ENCODE data around the gene PLEKHG3. TPM values are rescaled to one million over a fixed set of nuclear protein-coding genes. Genes with fewer than 3 reads are reported as not detected.

PLEKHG3 gene
- total and polyA plus RNA-seq, 2 experiments from 2014 or later: 23.0 to 83.1 TPM

DNA sequence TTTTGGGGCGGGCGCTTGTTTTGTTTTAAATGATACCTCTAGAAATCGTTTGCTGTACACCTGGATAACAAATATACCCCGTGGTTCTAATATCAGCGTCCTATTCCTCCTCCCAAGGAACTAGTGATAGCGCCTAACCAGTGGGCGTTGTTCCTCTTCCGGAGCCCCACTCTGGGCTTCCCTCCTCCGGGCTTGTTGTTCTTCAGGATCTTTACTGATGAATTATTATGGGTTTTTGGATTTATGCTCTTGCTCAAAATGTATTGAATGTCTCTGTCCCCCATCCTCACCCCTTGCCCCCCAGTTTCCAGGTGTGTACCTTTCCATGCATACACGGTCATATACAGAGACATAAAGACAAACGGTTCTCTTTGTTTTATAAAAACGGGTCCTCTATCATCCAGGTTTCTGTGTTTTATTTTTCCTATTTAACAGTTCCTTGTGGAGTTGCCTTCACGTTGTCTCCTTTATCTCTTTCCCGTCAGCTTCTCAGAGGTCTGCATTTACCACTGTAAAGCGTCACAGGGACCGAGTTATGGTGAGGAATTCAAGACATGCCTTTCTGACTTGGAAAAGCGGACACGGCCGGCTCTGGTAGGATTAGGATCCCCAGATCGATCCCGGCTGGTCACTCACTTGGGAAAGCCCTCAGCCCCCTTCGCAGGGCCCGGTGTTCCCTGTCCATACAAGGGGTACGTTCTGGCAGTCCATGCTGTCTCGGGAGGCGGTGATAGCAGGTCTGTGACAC is 655 bp upstream of the PLEKHG3 start:
- peaks cover 63% of the 10 kb centered on the region for H3K4me1 ChIP-seq (ENCODE audit: insufficient read depth)

More for the DNA sequence above, 655 bp upstream of the PLEKHG3 start:
- peaks cover 5% of the 10 kb centered on the region for H4K20me1 ChIP-seq (replicated peaks; ENCODE audit: insufficient read depth)
- no peaks in the 10 kb centered on the region for H3K9me3 Mint-ChIP-seq
- peak overlapping the region; percentile 79 for H3K27ac ChIP-seq (ENCODE audit: low read depth)
- TF ChIP-seq, protein P1, sequence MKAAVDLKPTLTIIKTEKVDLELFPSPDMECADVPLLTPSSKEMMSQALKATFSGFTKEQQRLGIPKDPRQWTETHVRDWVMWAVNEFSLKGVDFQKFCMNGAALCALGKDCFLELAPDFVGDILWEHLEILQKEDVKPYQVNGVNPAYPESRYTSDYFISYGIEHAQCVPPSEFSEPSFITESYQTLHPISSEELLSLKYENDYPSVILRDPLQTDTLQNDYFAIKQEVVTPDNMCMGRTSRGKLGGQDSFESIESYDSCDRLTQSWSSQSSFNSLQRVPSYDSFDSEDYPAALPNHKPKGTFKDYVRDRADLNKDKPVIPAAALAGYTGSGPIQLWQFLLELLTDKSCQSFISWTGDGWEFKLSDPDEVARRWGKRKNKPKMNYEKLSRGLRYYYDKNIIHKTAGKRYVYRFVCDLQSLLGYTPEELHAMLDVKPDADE (IDR thresholded peaks at IDR 0.05): no peak
- no peak for TF ChIP-seq ZNF331 (CRISPR knock-in tag; IDR thresholded peaks at IDR 0.05; ENCODE audit: low read depth)
- no peak for TF ChIP-seq EZH2phosphoT487 (IDR thresholded peaks at IDR 0.05; ENCODE audit: unreplicated experiment)
- TF ChIP-seq NANOG (IDR thresholded peaks at IDR 0.05; ENCODE audit: borderline replicate concordance): no peak
- no peak for TF ChIP-seq EZH2 (IDR thresholded peaks at IDR 0.05; ENCODE audit: low read depth, unreplicated experiment)
- TF ChIP-seq, protein P2, sequence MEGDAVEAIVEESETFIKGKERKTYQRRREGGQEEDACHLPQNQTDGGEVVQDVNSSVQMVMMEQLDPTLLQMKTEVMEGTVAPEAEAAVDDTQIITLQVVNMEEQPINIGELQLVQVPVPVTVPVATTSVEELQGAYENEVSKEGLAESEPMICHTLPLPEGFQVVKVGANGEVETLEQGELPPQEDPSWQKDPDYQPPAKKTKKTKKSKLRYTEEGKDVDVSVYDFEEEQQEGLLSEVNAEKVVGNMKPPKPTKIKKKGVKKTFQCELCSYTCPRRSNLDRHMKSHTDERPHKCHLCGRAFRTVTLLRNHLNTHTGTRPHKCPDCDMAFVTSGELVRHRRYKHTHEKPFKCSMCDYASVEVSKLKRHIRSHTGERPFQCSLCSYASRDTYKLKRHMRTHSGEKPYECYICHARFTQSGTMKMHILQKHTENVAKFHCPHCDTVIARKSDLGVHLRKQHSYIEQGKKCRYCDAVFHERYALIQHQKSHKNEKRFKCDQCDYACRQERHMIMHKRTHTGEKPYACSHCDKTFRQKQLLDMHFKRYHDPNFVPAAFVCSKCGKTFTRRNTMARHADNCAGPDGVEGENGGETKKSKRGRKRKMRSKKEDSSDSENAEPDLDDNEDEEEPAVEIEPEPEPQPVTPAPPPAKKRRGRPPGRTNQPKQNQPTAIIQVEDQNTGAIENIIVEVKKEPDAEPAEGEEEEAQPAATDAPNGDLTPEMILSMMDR (conservative IDR thresholded peaks at IDR 0.05; ENCODE audit: low read depth in 2 of 2): no peak
- TF ChIP-seq, protein P3, sequence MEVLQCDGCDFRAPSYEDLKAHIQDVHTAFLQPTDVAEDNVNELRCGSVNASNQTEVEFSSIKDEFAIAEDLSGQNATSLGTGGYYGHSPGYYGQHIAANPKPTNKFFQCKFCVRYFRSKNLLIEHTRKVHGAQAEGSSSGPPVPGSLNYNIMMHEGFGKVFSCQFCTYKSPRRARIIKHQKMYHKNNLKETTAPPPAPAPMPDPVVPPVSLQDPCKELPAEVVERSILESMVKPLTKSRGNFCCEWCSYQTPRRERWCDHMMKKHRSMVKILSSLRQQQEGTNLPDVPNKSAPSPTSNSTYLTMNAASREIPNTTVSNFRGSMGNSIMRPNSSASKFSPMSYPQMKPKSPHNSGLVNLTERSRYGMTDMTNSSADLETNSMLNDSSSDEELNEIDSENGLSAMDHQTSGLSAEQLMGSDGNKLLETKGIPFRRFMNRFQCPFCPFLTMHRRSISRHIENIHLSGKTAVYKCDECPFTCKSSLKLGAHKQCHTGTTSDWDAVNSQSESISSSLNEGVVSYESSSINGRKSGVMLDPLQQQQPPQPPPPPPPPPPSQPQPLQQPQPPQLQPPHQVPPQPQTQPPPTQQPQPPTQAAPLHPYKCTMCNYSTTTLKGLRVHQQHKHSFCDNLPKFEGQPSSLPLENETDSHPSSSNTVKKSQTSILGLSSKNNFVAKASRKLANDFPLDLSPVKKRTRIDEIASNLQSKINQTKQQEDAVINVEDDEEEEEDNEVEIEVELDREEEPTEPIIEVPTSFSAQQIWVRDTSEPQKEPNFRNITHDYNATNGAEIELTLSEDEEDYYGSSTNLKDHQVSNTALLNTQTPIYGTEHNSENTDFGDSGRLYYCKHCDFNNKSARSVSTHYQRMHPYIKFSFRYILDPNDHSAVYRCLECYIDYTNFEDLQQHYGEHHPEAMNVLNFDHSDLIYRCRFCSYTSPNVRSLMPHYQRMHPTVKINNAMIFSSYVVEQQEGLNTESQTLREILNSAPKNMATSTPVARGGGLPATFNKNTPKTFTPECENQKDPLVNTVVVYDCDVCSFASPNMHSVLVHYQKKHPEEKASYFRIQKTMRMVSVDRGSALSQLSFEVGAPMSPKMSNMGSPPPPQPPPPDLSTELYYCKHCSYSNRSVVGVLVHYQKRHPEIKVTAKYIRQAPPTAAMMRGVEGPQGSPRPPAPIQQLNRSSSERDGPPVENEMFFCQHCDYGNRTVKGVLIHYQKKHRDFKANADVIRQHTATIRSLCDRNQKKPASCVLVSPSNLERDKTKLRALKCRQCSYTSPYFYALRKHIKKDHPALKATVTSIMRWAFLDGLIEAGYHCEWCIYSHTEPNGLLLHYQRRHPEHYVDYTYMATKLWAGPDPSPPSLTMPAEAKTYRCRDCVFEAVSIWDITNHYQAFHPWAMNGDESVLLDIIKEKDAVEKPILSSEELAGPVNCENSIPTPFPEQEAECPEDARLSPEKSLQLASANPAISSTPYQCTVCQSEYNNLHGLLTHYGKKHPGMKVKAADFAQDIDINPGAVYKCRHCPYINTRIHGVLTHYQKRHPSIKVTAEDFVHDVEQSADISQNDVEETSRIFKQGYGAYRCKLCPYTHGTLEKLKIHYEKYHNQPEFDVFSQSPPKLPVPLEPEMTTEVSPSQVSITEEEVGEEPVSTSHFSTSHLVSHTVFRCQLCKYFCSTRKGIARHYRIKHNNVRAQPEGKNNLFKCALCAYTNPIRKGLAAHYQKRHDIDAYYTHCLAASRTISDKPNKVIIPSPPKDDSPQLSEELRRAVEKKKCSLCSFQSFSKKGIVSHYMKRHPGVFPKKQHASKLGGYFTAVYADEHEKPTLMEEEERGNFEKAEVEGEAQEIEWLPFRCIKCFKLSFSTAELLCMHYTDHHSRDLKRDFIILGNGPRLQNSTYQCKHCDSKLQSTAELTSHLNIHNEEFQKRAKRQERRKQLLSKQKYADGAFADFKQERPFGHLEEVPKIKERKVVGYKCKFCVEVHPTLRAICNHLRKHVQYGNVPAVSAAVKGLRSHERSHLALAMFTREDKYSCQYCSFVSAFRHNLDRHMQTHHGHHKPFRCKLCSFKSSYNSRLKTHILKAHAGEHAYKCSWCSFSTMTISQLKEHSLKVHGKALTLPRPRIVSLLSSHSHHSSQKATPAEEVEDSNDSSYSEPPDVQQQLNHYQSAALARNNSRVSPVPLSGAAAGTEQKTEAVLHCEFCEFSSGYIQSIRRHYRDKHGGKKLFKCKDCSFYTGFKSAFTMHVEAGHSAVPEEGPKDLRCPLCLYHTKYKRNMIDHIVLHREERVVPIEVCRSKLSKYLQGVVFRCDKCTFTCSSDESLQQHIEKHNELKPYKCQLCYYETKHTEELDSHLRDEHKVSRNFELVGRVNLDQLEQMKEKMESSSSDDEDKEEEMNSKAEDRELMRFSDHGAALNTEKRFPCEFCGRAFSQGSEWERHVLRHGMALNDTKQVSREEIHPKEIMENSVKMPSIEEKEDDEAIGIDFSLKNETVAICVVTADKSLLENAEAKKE (CRISPR knock-in tag; IDR thresholded peaks at IDR 0.05): no peak
- no peak for TF ChIP-seq ZNF114 (CRISPR knock-in tag; IDR thresholded peaks at IDR 0.05)
- H3K4me1 Mint-ChIP-seq: peaks cover 71% of the 10 kb centered on the region
- peak; percentile 3; the same call in 2 of the 3 replicates for ATAC-seq
- DNase-seq (ENCODE audit: low spot score): peak; percentile 70
- H3K4me2 ChIP-seq: peak overlapping the region; percentile 95
- H3K36me3 Mint-ChIP-seq (ENCODE audit: low read depth): peaks cover 2% of the 10 kb centered on the region; the same call in 1 of the 3 replicates
- peak overlapping the region; percentile 89 for H3K27ac Mint-ChIP-seq
- no peaks in the 10 kb centered on the region for H3K36me3 ChIP-seq (ENCODE audit: insufficient read depth)
- H3K9me2 ChIP-seq (ENCODE audit: insufficient read depth): no peaks in the 10 kb centered on the region
- peak overlapping the region; percentile 86 for H3K4me3 ChIP-seq
- peak overlapping the region; percentile 81 for H3K4me3 Mint-ChIP-seq
- peaks cover 5% of the 10 kb centered on the region; the same call in 1 of the 2 replicates for H3K27me3 ChIP-seq (ENCODE audit: insufficient read depth)
- H2AFZ ChIP-seq: no peak overlapping the region
- H3F3A ChIP-seq (replicated peaks; ENCODE audit: low read depth): peaks cover 34% of the 10 kb centered on the region; the same call in 1 of the 2 replicates
- H3K79me2 ChIP-seq (replicated peaks; ENCODE audit: insufficient read depth): peaks cover 38% of the 10 kb centered on the region
- H3K27me3 Mint-ChIP-seq (ENCODE audit: insufficient read depth, low read depth, poor library complexity): peaks cover 13% of the 10 kb centered on the region
